HG02571 (cell line): ENCODE measurements around the gene CPZ.

Experiments
- ATAC-seq: cut with Tn5 transposase; IDR thresholded peaks from one replicate; pipeline ENCODE4 v1.9.1; 2021; ENCODE audit warnings: mild to moderate bottlenecking, moderate library complexity; ENCODE audit not compliant: unreplicated experiment

The CPZ gene

DNA sequence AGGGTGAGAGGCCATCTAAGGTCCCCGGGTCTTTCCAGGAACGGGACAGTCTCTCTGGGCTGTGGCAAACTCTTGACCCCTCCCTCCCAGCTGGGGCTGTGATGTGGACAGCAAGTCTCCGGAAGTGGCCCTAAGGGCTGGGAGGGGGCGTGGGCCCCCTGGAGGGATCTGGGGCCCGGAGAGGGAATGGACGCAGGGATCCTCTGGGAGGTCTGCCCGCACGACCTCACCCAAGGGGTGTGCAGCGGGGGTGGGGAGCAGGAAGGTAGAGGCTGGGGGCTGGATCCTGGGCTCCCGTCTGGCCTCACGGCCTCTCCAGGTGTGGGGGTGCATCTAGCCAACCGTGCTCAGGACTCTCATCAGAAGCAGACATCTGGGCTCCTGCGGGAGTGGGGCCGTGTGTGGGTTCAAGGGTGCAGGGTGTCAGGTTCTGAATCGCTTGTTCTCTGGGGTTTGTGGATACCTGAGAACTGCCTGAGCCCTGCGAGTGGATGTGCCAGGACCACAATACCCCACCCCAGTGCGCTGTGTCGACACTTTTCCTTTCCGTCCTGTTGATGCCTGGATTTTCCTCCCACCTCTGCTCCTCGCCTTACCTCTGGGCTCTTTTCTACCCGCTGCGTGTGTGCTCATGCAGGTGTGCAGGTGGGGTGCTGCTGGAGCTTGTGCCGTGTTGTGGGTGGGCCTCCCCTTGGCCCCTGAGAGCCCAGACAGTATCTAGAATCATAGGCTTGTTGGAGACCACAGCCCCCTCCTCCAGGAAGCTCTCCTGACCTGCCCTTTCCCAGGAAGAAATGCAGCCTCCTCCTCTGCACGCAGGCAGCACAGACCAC, 915 bp downstream of the CPZ start:
- ATAC-seq, result no peak

DNA sequence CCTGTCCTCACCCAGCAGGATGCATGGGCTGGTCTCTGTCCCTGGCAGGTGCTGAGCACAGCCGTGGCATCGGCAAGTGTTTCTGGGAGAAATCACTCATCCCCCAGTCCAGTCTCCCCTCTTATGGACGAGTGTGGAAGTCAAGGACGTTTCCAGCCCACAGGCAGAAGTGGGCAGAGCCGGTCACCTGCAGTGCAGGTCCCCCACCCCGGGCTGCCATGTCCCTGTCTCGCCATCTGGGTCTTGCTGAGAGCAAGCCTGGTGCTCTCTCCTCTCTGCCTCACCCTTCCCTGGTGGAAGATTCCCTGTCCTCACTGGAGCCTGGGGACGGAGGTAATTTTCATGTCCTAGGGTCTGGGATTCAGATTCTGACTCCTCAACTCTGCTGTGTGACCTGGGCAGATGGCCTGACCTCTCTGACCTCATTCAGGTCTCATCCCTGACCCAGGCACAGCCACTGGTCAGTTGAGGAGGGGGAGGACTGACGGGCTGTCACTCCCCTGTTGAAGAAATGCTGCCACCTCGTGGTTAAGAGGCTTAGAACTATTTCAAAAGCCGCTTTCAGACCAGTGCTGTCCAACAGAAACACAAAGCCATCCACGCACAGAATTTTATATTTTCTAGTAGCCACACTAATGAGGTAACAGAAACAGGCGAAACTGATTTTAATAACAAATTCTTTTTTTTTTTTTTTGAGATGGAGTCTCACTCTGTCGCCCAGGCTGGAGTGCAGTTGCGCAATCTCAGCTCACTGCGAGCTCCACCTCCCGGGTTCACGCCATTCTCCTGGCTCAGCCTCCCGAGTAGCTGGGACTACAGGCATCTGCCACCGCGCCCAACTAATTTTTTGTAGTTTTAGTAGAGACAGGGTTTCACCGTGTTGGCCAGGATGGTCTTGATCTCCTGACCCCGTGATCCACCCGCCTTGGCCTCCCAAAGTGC, 1.8 kb downstream of the CPZ start:
- ATAC-seq, result no peak

DNA sequence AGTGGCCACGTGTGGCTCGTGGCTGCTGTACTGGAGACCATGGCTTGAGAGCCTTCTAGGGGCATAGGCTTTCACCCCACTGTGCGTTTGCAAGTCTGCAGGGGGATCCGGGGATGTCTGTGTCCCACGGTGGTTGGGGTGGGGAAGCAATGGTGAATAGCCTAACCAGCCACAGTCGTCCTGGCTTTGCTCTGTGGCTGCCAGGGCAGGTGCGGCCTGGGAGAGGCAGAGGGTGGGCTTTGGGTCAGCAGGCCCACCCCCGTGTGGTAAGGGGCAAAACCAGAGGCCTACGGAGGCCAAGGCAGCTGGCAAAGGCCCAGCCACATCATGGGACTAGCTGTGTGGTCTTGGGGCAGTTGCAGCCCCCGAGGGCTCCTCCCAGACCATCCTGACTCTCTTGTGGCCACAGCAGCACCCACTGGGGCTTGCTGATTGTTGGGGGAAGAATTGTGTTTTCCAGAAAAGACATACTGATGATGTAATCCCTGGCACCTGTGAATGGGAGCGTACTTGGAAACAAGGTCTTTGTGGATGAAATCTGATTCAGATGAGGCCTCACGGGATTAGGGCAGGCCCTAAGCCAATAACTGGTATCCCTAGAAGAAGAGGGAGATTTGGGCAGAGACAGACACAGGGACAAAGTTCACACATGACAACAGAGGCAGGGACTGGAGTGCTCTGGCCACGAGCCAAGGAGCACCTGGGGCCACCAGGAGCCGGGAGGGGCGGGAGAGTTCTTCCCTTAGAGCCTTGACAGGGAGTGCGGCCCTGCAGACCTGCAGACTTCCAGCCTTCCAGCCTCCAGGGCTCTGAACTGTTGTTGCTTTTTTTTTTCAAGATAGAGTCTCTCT, 2.9 kb downstream of the CPZ start:
- ATAC-seq, result no peak

DNA sequence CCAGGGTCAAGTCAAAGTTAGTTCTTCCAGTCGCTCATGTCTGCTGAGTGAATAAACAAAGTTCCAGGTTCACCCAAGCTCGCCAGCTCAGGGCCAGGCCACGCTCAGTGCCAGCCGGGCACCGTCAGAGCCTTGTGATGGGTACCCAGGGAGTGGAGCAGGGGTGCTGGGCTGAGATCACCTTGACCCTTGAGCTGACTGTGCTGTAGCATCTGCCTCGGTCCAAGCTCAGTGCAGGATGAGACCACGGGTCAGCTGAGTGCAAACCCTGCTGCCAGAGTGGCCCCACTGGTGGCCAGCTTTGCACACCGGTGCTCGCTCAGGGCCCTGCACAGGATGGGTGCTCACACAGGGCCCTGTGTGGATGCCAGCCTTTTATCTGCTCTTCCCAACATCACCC, 4.3 kb downstream of the CPZ start:
- no peak for ATAC-seq

DNA sequence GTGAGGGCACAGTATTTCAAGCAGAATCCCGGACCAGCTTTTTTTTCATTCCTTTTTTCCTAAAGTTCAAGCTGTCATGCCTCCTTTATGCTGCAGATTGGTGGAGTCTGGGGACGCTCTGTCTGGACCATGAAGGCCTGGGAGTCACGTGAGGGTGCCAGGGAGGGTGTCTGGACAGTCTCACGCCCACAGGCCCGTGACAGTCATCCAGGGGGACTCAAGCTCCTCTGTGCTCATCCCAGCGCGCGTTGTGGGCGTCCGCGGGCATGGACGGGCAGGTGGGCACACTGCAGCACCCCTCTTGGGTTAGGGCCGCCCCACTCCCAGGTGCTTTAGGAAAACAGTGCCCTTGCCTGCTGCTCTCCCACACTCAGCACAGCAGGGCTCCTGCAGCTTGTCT, 4.8 kb downstream of the CPZ start:
- no peak for ATAC-seq

DNA sequence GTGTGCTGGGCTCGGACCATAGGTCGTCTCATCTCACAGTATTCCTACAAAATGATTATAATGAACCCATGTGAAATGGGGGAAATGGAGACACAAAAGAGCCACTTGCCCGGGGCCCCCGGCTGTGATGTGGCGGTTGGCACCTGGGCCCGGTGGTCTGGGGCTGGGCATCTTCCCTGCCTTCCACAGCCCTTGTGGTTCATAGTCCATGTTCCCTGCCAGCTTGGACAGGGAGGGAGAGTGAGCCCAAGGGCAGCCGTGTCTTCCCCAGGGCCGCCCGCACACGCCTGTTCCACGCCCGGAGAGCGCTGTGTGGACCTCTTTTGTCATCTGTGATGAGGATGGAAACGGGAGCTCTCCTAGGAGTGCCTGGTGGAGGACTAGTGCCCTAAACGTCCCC, 5.2 kb downstream of the CPZ start:
- ATAC-seq, result no peak

DNA sequence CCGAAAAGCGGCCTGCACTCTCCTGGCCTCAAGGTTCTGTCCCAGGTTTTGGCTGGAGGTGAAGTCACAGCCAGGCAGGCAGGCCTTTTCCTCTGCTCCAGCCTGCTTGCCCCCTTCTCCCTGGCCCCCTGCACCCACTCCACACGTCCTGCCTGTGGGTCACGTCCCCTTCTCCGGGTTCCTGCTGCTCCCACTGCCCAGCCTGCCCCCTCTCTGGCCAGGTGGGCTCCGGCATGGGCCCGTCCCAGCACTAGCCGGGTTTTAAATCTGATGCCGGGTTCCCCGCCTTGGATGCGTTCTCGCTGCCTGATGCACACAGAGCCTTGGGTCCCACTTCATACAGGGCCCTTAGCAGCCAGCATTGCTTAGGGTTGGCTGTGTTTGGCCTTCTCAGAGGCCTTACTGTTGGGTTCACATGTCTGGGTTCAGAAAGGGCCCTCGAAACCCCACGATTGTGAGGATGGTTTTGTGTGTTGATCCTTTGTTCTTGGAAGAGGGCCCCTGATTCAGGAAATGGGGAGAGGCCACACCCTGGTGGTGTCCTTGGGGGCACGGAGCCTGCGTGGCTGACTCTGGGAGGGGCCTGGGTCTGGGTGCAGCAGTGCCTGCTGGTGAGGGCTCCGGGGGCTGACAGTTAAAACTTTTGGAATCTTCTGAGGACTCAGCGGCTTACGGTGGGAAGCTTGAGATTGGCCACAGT, 6.0 kb downstream of the CPZ start:
- no peak for ATAC-seq

DNA sequence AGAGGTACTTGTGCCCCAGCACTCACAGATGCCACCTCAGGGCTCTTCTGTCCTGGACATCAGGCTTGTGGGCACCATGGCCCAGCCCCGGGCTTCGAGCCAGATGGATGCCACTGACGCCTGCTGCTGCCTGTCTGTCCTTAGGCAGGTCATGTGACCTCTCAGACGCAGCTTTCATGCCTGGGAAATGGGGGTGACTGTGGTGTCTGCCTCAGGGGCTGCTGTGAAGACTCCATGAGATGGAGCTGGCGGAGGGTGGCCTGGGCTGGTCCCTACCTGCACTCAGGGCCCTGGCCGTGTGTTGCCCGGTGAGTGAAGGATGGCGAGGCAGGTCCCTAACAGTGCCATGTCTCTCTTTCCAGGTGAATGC, 6.5 kb downstream of the CPZ start:
- ATAC-seq, result no peak

DNA sequence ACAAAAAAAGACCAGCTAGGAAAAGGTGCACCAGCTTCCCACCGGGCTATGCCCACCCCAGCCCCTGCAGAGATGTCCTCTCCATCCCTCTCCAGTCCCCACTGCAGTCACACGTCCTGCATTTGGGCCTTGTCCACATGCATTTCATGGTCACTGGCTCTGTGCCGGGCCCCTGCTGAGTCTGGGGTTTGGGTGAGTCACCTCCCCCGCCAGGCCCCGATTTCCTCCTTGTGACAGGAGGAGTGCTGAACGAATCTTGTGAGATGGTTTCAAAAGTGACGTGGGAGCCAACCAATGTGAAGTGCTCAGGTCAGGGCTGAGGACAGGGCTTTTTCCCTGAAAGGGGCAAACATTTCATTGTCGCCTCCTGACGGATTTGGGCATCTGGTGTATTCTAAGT, 7.1 kb downstream of the CPZ start:
- ATAC-seq, result no peak

DNA sequence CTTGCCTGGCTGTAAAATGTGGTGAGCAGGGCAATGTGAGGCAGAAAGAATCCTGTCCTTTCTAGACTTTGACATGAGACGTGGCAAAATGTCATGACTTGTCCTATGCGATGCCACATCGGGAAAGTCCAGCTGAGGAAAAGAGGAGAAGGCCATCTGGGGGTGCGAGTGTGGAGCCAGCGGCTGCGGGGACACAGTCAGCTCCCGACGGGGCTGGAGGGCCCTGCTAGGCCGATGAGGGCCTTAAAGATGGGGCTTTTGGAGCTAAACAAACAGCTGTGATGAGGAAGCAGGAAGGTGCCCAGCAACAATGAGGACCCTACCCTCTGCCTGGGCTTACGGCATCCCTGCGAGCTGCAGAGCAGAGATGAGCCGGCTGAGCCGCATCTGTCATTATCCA, 7.7 kb downstream of the CPZ start:
- ATAC-seq, result no peak

DNA sequence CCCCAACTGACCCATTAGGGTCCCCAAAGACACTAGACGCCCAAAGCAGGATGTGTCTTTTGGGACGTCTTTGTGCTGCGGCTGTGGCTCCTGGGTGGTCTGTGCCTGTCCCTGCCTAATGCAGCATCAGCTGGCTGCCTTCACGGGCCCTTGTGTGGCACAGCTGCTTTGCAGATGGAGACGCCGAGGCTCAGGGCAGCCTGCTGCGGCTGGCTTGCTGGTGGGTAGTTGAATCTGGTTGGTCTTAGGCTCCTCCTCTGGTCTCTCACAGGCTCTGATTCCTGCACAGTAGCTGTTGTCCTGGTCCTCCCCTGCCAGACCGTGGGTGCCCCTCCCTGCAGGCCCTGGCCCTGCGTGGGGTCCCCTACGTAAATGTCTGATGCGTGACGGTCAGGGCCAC, 8.1 kb downstream of the CPZ start:
- ATAC-seq, result no peak

DNA sequence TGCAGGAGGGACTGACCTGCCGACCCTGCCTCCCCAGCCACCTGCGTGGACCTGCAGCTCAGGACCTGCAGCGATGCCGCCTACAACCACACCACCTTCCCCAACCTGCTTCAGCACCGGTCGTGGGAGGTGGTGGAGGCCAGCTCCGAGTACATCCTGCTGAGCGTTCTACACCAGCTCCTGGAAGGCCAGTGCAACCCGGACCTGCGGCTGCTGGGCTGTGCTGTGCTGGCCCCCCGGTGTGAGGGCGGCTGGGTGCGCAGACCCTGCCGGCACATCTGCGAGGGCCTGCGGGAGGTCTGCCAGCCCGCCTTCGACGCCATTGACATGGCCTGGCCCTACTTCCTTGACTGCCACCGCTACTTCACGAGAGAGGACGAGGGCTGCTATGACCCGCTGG, 8.5 kb downstream of the CPZ start:
- no peak for ATAC-seq

DNA sequence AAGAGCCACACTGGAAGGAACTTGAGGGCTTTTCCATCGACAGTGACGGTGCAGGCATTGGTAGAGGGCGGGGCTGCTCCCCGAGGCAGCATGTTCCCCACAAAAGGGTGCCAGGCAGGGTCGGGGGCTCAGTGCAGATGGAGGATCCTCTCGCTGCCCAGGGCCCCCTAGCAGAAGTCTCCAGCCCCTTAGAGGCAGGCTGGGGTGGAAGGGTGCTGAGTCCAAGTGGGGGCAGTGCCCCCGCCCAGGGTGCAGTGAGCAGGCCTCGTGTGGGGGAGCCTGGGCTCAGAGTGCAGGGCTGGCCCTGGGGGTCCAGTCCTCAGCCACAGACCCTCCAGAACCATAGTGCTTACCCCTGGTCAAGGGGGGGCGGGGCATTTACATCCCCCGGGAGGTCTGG, 9.0 kb downstream of the CPZ start:
- no peak for ATAC-seq

DNA sequence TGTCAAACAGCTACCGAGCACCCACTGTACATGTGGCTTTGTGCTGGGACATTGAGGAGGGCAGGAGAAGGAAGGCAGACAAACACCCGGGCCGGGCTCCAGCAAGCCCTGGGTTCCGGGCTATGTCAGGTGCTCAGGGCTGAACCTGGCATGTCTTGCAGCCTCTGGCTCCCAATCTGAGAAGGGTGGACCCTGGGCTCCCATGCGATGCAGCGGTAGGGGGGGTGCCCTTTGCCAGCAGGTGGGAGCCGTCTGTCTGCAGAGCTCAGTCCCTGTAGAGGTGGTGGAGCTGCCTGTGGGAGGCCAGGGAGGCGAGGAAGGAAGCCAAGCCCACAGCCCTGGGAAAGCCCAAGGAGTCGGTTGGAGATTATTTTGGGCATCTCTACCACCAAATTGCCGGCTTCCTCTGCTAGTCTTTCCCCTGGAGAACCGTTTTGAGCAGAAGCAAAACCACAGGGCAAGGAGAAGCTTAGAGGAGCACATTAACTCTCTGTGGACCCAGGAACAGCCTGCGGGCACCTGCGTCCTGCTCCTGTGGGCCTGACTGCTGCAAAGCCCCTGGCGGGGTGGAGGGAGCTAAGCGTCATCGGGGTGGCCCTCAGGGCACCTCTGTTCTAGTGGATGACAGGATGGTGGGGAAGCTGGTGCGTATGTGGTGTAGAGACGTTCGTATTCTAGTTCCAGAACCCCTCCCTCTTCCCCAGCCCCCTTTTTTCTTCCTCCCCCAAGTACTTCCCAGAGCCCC, 10.3 kb downstream of the CPZ start:
- no peak for ATAC-seq

DNA sequence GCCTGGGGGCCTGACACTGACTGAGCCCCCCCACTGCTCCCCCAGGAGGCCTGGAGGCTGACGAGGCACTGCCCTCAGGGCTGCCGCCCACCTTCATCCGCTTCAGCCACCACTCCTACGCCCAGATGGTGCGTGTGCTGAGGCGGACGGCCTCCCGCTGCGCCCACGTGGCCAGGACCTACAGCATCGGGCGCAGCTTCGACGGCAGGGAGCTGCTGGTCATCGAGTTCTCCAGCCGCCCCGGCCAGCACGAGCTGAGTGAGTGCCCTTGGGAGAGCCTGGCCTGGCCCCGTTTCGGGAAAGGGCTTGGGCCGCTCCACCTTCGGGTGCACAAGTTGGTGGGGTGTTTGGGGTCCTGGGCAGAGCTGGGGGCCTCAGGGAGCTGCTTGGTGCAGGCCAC, 11.4 kb downstream of the CPZ start:
- no peak for ATAC-seq

DNA sequence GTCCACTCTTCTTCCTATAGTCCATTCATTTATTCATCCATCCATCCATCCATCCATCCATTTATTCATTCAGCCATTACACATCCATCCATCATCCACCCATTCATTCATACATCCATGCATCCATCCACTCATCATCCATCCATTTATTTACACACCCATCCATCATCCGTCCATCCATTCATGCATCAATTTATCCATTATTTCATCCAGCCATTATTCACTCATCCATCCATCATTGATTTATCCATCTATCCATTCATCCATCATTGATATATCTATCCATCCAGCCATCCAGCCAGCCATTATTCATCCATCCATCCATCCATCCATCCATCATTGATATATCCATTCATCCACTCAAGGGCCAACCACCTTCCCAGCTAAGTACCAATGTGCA, 12.7 kb downstream of the CPZ start:
- no peak for ATAC-seq

DNA sequence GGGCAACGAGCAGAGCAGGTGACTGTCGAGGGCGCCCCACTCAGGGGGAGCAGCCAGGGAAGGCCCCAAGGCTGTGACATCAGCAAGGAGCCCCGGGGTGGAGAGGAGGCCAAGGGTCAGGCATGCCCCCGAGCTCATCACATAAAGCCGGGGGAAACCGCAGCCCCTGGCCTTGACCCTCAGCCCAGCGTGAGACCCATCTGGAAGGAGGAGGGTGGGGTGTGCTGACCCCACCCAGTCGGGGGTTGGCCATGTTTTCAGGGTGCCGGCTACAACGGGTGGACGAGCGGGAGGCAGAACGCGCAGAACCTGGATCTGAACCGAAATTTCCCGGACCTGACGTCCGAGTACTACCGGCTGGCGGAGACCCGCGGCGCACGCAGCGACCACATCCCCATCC, 13.9 kb downstream of the CPZ start:
- ATAC-seq, result no peak

DNA sequence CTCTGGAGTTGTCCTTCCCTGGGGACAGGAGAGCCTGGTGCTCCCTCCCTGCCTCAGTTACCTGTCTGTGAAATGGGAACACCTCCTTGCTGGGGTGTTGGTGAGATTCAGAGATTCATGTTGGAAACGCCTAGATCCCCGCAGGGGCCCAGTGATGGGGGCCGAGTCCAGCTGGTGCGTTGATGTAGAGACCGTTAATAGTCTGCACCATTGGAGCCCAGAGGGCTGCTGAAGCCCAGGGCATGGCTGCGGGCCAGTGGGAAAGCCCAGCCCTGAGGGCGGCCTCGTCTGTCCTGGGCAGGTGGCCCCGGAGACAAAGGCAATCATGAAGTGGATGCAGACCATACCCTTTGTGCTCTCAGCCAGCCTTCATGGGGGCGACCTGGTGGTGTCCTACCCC, 14.4 kb downstream of the CPZ start:
- ATAC-seq, result no peak

DNA sequence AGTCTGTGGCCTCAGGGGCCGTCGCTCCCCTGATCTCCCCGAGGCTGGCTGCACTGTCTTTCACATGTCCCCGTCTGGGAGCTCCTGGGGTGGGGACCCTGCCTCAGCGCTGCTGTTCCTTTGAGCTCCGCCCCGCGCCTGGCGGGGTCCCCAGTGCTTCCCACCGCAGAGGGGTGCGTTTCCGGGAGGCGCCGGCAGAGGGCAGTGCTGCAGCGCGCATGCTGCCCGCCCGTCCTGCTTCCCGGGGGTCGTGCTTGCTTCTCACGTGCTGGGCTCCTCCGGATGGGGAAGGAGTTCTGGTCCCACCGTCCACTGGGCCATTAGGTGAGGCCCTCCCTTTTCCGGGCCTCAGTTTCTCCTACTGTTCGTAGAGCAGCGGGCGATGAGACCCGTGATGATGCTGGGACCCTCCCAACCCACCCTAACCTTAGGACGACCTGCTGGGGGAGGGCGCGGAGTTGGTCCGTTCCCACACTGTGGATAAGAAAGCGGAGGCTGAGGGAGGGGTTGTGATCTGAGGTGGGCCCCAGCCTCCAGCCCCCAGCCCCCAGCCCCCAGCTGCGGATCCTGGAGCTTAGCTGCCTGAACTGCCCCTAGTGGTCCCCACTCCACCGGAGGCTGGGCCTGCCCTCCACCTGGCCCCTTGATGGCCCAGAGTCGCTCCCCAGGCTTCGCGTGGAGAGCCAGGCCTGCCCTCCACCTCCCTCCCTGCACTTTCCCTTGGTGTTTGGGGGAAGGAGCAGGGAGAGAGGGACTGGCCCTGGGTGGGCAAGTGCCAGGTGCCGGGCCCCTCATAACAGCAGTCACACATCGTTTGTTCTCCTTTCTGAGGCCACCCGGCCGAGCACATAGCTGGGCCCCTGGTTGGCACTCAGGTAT, 15.3 kb downstream of the CPZ start:
- ATAC-seq, result no peak
